ENCODE measurements around the gene HOXB5.

HOXB5 gene

DNA sequence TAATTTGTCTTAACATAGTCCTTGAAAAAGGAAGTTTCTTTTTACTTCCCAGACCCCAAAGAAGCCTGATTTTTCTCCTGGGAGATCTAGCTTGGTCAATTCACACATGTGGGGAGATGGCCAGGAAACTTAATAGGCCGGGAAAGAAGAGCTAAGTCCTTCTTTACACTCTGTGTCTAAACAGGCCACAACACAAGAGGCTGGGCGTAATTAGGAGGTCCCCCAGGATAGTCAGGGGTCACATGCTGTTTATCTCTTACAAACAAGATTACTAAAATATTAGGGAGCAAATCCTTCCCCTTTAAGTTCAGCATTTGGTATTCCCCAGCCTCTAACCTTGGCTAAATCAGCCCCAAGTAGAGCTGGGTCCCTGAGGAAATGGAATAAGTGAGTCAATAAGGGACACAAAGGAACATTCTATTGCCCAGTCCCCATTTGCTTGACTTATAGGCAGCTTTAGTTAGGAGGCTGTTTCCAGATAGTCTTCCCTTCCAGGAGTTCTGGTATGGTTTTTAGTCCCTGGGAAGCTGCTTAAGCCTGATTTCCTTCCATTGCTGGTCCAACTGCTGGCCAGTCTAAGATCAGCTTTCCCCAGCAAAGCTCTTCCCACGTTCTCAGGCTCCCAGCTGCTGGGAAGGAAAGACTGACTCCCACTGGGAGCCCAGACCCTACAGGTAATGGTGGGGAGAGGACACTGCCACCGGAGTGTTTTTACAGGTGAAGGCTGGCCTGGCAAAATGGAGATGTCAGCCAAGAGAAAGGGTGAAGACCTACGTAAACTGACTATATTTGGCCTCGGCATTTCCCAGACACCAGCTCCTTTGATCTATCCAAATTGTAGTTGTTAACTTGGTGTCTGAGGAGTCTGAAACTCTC, 46.6 kb upstream of the HOXB5 start:
- TF ChIP-seq, protein P1, sequence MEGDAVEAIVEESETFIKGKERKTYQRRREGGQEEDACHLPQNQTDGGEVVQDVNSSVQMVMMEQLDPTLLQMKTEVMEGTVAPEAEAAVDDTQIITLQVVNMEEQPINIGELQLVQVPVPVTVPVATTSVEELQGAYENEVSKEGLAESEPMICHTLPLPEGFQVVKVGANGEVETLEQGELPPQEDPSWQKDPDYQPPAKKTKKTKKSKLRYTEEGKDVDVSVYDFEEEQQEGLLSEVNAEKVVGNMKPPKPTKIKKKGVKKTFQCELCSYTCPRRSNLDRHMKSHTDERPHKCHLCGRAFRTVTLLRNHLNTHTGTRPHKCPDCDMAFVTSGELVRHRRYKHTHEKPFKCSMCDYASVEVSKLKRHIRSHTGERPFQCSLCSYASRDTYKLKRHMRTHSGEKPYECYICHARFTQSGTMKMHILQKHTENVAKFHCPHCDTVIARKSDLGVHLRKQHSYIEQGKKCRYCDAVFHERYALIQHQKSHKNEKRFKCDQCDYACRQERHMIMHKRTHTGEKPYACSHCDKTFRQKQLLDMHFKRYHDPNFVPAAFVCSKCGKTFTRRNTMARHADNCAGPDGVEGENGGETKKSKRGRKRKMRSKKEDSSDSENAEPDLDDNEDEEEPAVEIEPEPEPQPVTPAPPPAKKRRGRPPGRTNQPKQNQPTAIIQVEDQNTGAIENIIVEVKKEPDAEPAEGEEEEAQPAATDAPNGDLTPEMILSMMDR (IDR thresholded peaks at IDR 0.05; ENCODE audit: extremely low read depth, insufficient read depth, missing control alignments), result no peak
- no peak for DNase-seq (ENCODE audit: low spot score)
- in situ Hi-C loops (cut with MboI; ENCODE audit: low pct_unique_long_range_greater_than_20kb, low sequenced_read_pairs, unreplicated experiment), result no loop called here

DNA sequence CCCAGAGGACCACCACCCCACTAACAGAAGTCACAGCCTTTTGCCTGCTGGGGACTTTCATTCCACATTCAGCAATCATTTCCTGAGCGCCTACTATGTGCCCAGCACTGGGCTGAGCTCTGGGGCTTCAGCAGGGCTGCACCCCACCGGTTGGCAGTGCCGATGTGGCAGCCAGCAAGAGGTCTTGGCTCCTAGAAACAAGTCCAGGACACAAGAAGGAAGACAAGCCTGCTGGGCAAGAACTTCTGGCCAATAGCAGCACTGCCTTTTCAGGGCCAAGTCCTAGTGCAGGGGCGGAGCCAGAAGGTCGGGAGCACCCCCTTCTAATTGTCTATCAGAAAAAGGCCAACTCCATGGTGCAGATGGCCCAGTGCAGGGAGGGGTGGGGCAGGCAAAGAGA, 45.6 kb upstream of the HOXB5 start:
- in situ Hi-C loops (cut with MboI; ENCODE audit: low pct_unique_long_range_greater_than_20kb, low sequenced_read_pairs, unreplicated experiment), result no loop called here
- no peak for DNase-seq (ENCODE audit: low spot score)
- TF ChIP-seq, protein P1 (IDR thresholded peaks at IDR 0.05; ENCODE audit: extremely low read depth, insufficient read depth, missing control alignments), result no peak

DNA sequence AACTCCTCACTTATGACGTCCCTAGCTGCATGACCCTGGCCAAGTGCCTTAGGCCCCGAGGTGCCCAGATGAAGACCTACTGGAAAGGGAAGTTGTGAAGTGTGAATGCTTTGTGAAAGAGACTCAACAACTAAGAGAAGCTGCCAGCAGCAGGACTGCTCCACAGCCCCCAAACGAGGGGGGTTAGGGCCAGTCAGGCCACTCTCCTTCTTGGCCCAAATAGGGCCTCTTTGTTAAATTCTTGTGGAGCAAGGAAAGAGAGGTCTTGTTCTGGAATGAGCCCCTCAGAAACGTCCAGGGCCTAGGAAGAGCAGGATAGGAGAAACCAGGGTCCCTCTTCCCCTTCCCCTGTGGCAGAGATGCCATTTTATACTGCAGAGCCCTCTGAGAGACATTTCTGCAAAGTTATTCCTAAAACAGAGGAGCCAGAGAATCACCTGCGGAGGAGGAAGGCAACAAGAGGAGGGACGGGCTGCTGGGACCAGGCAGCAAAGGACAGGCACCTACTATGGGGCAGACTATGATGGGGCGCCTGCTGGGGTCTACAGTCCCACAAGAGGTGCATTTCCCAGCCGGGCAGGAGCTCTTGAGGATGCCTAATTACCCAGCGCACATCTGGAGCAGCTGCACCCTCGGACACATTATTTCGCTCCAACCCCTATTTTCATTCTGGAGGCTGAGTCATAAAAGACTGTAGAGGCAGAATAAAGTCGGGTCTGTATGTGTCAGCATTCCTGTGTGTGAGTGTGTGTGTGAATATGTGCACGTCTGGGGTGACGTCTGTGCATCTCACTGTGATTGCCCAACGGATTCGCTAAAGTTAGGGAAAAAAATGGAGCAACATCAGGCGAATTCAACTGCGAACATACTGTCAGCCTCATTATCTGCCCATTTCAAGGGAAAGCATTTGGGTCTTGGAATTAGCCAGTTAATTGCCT, 44.0 kb upstream of the HOXB5 start:
- no peak for DNase-seq (ENCODE audit: low spot score)
- TF ChIP-seq, protein P1 (IDR thresholded peaks at IDR 0.05; ENCODE audit: extremely low read depth, insufficient read depth, missing control alignments), result no peak
- in situ Hi-C loops (cut with MboI; ENCODE audit: low pct_unique_long_range_greater_than_20kb, low sequenced_read_pairs, unreplicated experiment), result no loop called here

DNA sequence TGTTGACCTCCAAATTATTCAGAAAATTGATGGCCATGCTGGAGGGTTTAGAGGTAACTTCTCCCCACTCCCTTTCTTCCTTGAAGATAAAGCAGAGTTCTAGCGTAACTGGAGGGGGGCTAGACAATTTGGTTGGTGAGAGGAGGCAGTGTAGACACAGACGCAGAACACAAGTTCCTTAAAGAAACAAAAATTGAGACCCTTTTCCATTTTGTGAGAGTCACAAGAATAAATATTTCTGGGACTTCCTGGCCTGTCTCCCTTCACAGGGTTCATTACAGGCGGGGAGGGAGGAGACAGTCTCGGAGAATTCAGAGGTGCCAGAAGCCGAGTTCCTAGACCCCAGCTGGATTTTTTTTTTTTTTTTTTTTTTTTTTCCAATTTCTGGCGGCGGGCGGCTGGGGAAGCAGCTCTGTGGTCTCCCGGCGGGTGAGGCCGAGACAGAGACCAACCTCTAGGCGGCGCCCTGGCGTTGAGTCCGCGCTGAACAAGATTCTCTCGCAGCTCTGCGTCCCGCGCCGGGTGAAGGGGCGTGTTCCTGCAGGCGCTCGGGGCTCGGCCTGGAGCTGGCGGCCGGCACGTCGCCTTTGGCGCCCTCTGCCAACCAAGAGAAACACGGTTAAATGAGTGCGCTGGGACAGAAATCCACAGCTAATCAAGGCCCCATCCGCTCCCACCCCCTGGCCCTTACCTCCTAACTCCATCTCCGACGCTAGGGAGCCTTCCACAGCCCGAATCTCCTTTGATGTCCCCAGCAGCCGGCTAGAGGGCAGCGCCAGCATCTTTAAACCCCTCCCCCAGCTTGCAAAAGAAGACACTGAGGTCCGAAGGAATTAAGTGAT, 42.8 kb upstream of the HOXB5 start:
- in situ Hi-C loops (cut with MboI; ENCODE audit: low pct_unique_long_range_greater_than_20kb, low sequenced_read_pairs, unreplicated experiment), result no loop called here
- DNase-seq (ENCODE audit: low spot score), result peak; percentile 79
- TF ChIP-seq, protein P1 (IDR thresholded peaks at IDR 0.05; ENCODE audit: extremely low read depth, insufficient read depth, missing control alignments), result peak; percentile 76

DNA sequence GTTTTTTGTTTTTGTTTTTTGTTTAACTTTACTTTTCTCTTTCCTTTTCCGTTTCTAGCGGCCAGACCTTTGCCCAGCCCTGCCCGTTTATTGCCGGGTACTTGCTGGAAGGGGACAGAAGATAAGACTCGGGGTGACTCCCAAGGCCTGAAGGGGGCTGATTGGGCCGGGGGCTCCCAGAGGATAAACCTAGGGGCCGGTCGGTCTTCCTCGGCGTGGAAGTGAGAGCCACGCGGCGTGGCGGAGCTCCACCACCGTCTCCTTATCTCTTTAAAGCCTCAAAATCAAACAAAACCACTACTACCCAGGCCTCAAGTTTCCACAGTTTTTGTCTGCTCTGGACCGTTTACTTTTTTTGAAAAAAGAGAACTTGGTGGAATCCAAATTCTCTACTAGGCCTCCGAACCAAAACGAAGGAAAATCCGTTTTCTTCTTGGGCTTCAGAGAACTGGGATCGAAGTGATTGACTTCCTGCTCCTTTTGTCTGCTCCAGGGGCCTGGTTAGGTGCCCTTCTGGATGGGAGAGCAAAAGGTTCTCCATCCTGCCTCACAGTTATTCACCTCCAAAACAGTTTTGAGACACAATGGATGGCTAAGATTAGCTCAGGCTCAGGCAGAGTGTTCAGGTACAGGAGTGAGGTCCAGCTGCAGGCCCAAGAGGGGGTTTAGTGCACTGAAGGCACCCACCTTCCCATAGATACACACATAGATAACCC, 41.1 kb upstream of the HOXB5 start:
- DNase-seq (ENCODE audit: low spot score), result no peak
- in situ Hi-C loops (cut with MboI; ENCODE audit: low pct_unique_long_range_greater_than_20kb, low sequenced_read_pairs, unreplicated experiment), result no loop called here
- TF ChIP-seq, protein P1 (IDR thresholded peaks at IDR 0.05; ENCODE audit: extremely low read depth, insufficient read depth, missing control alignments), result no peak

Measured in GM13977 (cell line).